Measurements from ENCODE around the gene CACNA1I. TPM values are rescaled to one million over a fixed set of nuclear protein-coding genes. Genes with fewer than 3 reads are reported as not detected.

The CACNA1I gene
- polyA plus RNA-seq, 1 of the 3 experiments (the other 2 are of a cell fraction), result not detected

DNA sequence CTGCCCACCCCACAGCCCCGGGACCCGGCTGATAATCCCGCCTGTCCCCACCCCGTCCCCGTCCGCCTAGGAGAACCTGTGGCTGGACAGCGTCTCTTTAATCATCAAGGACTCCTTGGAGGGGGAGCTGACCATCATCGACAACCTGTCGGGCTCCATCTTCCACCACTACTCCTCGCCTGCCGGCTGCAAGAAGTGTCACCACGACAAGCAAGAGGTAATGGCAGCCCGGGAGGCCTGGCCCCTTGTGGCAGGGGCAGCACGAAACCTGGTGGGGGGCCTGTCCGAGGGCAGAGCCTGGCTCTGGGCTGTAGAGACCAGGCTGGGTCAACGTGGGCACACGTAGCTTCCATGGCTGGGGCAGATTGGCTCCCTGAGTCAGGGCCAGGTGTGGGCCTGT, 109.1 kb downstream of the CACNA1I start (continued):
- no peak for TF ChIP-seq REST (IDR thresholded peaks at IDR 0.05; ENCODE audit: low read depth, low read length)
- TF ChIP-seq FOSL2 (IDR thresholded peaks at IDR 0.05; ENCODE audit: borderline replicate concordance, low read depth), result no peak

DNA sequence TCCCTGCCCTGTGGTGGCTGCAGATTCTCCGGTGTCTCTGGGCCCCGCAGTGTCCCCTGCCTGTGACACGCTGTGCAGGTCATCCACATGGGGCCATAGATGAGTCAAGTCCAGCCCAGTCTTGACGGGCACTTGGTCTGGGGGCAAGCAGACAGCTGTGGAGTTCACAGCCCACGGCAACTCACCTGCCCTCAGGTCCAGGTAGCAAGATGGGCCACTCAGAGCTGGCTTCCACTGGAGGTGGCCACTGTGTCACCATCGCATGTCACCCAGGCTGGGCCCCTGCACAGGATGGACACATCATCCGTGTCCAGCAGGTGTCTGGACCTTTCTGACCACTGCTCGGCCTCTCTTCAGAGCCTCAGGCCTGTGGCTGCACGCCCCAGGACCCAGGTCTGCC, 109.9 kb downstream of the CACNA1I start:
- no peak overlapping the region for H2AFZ ChIP-seq (ENCODE audit: low read depth)
- ChIA-PET POLR2A (no interaction called here), CTCF (no interaction called here)
- H3K9me3 ChIP-seq, result no peaks in the 10 kb centered on the region
- no peak overlapping the region for H3K4me3 ChIP-seq (ENCODE audit: low read depth in 2 of 2, low read length in 1 of 2)
- H3K9ac ChIP-seq, result no peak overlapping the region
- no peaks in the 10 kb centered on the region for H3F3A ChIP-seq (replicated peaks; ENCODE audit: insufficient read depth)
- TF ChIP-seq RAD21 (IDR thresholded peaks at IDR 0.05; ENCODE audit: low read length) (no peak), USF1 (IDR thresholded peaks at IDR 0.05; ENCODE audit: borderline replicate concordance, low read depth) (no peak), SMC3 (IDR thresholded peaks at IDR 0.05; ENCODE audit: low read depth, low read length) (no peak), POLR2AphosphoS5 (IDR thresholded peaks at IDR 0.05; ENCODE audit: low read depth, low read length) (no peak), MEF2A (IDR thresholded peaks at IDR 0.05; ENCODE audit: borderline replicate concordance, low read depth) (no peak), TEAD4 (IDR thresholded peaks at IDR 0.05; ENCODE audit: borderline replicate concordance, insufficient read depth) (no peak), USF2 (IDR thresholded peaks at IDR 0.05; ENCODE audit: borderline replicate concordance, low read depth, low read length) (no peak), TAF1 (IDR thresholded peaks at IDR 0.05; ENCODE audit: borderline replicate concordance, low read depth, low read length) (no peak), NRF1 (IDR thresholded peaks at IDR 0.05; ENCODE audit: low read depth, low read length) (no peak), EZH2phosphoT487 (IDR thresholded peaks at IDR 0.05; ENCODE audit: borderline replicate concordance, low read depth) (no peak), ELF1 (IDR thresholded peaks at IDR 0.05) (no peak), FOXM1 (IDR thresholded peaks at IDR 0.05; ENCODE audit: low read depth) (no peak)
- TF ChIP-seq, protein P1, sequence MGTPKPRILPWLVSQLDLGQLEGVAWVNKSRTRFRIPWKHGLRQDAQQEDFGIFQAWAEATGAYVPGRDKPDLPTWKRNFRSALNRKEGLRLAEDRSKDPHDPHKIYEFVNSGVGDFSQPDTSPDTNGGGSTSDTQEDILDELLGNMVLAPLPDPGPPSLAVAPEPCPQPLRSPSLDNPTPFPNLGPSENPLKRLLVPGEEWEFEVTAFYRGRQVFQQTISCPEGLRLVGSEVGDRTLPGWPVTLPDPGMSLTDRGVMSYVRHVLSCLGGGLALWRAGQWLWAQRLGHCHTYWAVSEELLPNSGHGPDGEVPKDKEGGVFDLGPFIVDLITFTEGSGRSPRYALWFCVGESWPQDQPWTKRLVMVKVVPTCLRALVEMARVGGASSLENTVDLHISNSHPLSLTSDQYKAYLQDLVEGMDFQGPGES (IDR thresholded peaks at IDR 0.05; ENCODE audit: low read depth, low read length), result no peak
- H3K36me3 ChIP-seq (replicated peaks in 1 of 2; ENCODE audit: control insufficient read depth in 1 of 2, insufficient read depth in 2 of 2, low read length in 1 of 2), result no peaks in the 10 kb centered on the region
- H3K27me3 ChIP-seq (ENCODE audit: insufficient read depth), result no peaks in the 10 kb centered on the region
- H4K20me1 ChIP-seq (ENCODE audit: insufficient read depth), result no peaks in the 10 kb centered on the region
- no peak overlapping the region for H3K4me2 ChIP-seq
- no peaks in the 10 kb centered on the region for H3K79me2 ChIP-seq (ENCODE audit: insufficient read depth)
- no peak overlapping the region for H3K27ac ChIP-seq (ENCODE audit: low read depth in 2 of 2, low read length in 1 of 2)
- H3K9me2 ChIP-seq, result no peaks in the 10 kb centered on the region
- no peak for DNase-seq
- no peaks in the 10 kb centered on the region for H3K4me1 ChIP-seq (ENCODE audit: control insufficient read depth in 1 of 2, insufficient read depth in 2 of 2, low read depth in 1 of 2, low read length in 1 of 2)
- WGBS (ENCODE audit: low lambda C conversion rate), result no CpG with 5 or more reads among the region's 9 CpGs

All from SK-N-SH (cell line).